ENCODE data around the gene HOXA10. TPM values are rescaled to one million over a fixed set of nuclear protein-coding genes. Genes with fewer than 3 reads are reported as not detected.

The HOXA10 gene
- total RNA-seq, 1 experiment from 2014 or later: 16.2 TPM

DNA sequence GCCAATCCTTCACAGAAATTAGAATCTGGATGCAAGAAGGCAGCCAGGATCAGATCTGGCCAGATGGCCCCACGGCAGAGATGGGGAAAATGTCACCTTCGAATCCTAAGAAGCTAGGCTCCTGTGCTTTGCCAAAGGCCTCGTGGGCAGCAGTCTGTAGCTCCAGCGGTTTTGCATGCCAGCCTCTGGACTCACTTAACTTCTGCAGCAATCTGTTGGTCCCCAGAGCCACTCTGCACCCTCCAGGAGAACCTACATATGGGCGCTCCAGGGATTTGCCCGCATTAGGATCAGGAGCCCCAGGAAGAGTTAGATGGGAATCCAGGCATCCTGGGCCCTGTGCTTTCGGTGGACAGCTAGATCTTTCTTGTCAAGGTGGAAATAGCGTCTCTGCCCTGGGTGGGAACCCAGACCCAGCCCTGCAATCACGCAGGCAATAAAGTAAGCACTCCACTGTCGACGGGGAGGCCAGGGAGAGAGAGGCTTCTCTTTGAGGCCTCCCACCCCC lies 35.9 kb upstream of the HOXA10 start:
- DNase-seq: no peak
- Histone ChIP-seq H3K27me3 (no peaks in the 10 kb centered on the region; the same call in 1 of the 2 replicates), H3K27ac (no peak overlapping the region), H3K4me3 (no peak overlapping the region), H3K4me1 (no peaks in the 10 kb centered on the region), H3K9me3 (replicated peaks) (no peaks in the 10 kb centered on the region), H3K36me3 (no peaks in the 10 kb centered on the region)

DNA sequence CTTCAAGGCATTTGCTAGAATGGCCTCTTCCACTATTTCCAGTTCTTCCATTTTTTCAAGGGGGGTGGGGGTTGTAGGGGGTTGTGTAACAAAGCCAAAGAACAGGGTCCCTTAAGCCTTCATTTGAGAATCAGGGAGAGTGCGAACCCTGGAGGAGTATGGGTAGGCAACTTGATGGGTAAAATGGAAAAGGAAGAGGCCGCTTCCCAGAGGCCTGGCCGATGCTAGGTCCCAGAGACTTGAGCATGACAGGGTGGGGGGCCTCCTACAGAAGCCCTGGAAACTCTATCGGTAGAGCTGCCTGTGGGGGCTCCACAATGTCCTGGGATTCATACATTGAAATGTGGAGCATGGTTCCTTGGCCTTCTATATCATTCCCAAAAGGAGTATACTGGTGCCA lies 34.9 kb upstream of the HOXA10 start:
- Histone ChIP-seq H3K4me3 (no peak overlapping the region), H3K27me3 (no peaks in the 10 kb centered on the region; the same call in 1 of the 2 replicates)

DNA sequence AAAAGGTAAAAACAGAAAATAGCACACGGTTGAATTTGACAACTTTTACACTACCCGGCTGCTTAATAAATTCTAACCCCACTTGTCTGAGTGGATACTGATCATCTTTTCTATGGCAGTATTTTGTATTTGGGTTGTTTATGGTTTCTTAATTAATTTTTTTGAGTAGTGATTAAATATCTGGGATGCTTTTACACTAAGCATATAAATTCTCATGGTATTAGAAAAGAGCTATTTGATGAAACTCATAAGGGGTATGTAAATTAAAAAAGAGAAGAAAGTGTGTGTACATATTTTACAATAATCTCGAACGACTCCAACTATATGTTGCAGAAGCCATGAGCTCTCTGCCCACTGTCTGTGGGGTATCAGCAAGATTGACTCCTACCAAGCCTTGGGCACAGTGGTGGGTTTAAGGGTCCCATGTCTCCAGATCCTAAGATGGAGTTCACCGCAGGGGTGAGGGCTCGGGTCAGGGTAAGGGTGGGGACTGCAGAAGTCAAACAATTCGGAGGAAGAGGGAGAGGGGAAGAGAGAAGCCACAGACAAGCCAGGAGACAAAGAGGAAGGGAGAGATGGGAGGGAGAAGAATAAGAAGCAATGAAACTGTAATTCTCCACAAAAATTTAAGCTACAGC lies 33.3 kb upstream of the HOXA10 start:
- Histone ChIP-seq H3K9me3 (replicated peaks) (no peaks in the 10 kb centered on the region), H3K36me3 (no peaks in the 10 kb centered on the region), H3K27ac (no peak overlapping the region), H3K4me1 (no peaks in the 10 kb centered on the region), H3K27me3 (no peaks in the 10 kb centered on the region; the same call in 1 of the 2 replicates), H3K4me3 (no peak overlapping the region)
- no peak for DNase-seq

More for the DNA sequence above, 34.9 kb upstream of the HOXA10 start:
- no peaks in the 10 kb centered on the region for H3K36me3 ChIP-seq
- DNase-seq: no peak
- no peaks in the 10 kb centered on the region for H3K9me3 ChIP-seq (replicated peaks)
- H3K27ac ChIP-seq: no peak overlapping the region
- H3K4me1 ChIP-seq: no peaks in the 10 kb centered on the region

GRCh38 chr7:27205325-27206280 lies 31.5 kb upstream of the HOXA10 start:
- no peak overlapping the region for H3K4me3 ChIP-seq
- H3K36me3 ChIP-seq: no peaks in the 10 kb centered on the region
- H3K4me1 ChIP-seq: no peaks in the 10 kb centered on the region; the same call in 1 of the 2 replicates
- H3K27ac ChIP-seq: no peak overlapping the region
- H3K27me3 ChIP-seq: no peaks in the 10 kb centered on the region; the same call in 1 of the 2 replicates
- no peak for DNase-seq
- H3K9me3 ChIP-seq (replicated peaks): no peaks in the 10 kb centered on the region

DNA sequence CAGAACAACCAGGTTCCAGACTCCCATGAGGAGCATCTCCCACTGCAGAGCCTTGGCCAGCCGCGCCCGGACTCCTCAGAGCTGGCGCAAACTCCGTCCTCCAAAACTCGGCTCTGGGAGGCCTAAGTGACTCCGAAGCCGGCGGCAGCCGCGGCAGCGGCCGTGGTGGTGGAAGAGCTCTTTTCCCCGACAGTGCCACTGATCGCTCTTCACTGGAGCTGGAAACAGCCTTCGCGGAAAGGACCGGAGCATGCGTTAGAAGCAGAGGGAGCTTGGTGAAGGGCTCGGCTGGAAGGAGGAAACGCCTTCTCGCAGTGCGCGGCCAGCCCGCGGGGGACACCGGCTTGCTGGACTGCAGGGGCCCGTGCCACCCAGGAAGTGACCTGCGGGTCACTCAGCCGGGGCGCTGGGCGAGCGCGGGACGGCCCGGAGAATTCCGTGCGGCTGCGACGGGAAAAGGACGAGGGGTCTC lies 30.8 kb upstream of the HOXA10 start:
- H3K4me1 ChIP-seq: no peaks in the 10 kb centered on the region; the same call in 1 of the 2 replicates
- no peaks in the 10 kb centered on the region; the same call in 1 of the 2 replicates for H3K27me3 ChIP-seq
- H3K9me3 ChIP-seq (replicated peaks): no peaks in the 10 kb centered on the region
- DNase-seq: no peak
- no peaks in the 10 kb centered on the region for H3K36me3 ChIP-seq
- H3K27ac ChIP-seq: no peak overlapping the region
- no peak overlapping the region for H3K4me3 ChIP-seq

DNA sequence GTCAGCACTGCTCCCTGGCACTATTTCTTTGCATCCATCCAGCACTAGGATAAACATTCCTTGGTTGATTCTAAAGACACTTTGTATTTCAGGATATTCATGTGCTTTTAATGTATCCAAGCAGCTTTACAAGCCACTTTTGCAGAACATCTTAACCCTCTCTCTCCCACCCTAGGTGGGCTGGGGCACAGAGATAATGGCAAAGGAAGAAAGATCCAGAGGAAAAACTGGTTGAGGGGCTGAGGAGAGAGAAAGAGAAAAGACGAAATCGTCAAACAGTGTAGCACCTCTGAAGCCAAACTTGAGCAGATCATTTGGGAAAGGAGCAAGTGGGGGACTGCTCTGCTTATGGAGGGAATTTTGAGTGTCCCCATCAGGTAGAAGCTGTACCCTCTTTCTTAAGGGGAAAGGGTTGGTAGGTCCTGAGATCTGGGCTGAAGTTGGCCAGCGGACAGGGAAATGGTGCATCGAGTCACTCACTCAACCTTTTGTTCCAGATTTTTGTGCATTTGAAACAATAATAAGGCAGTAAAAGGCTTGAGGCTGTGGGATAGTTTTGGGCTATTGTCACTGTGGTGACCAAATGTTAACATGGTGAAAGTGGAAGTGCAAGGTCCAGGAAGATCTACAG lies 30.0 kb upstream of the HOXA10 start:
- Histone ChIP-seq H3K27ac (no peak overlapping the region), H3K9me3 (replicated peaks) (no peaks in the 10 kb centered on the region), H3K36me3 (no peaks in the 10 kb centered on the region), H3K4me3 (no peak overlapping the region), H3K27me3 (no peaks in the 10 kb centered on the region; the same call in 1 of the 2 replicates), H3K4me1 (no peaks in the 10 kb centered on the region; the same call in 1 of the 2 replicates)
- DNase-seq: no peak

DNA sequence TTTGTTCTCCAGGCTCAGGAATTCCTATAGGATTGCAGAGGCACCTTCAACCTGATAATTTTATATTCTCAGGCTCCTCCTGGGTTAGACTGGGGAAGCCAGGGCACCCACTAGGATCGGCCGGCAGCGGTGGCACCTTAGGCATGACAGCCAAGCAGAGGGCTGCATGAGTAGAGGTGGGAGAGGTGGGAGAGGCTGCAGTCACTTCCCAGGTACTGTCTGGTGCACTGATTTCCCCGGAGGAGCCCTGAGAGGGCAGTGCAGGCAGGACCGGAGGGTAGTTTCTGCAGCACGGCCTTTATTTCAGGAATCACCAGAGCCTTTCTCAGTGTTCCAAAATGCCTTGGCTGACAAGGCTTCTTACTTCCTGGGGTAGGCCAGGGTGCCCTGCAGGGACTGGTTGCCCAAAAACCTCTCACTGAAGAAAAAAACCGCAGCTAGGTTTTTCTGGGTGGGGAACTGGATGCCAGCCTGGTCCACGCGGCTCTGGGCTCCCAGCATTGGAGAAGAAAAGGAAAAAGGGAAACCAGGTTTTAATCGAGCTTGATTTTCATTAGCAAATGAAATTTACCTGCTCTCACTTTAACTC lies 29.3 kb upstream of the HOXA10 start:
- no peaks in the 10 kb centered on the region; the same call in 1 of the 2 replicates for H3K27me3 ChIP-seq
- no peak overlapping the region for H3K4me3 ChIP-seq
- H3K9me3 ChIP-seq (replicated peaks): no peaks in the 10 kb centered on the region
- DNase-seq: no peak
- no peak overlapping the region for H3K27ac ChIP-seq
- no peaks in the 10 kb centered on the region; the same call in 1 of the 2 replicates for H3K4me1 ChIP-seq
- no peaks in the 10 kb centered on the region for H3K36me3 ChIP-seq

GRCh38 chr7:27202862-27203134 lies 28.7 kb upstream of the HOXA10 start:
- Histone ChIP-seq H3K4me3 (no peak overlapping the region), H3K27me3 (no peaks in the 10 kb centered on the region; the same call in 1 of the 2 replicates), H3K9me3 (replicated peaks) (no peaks in the 10 kb centered on the region), H3K4me1 (no peaks in the 10 kb centered on the region; the same call in 1 of the 2 replicates), H3K36me3 (no peaks in the 10 kb centered on the region), H3K27ac (no peak overlapping the region)
- no peak for DNase-seq

- Histone ChIP-seq H3K4me3 (no peak overlapping the region), H3K27me3 (no peaks in the 10 kb centered on the region)
- DNase-seq: no peak
Measured at GRCh38 chr7:27202018-27202861, 28.1 kb upstream of the HOXA10 start.

DNA sequence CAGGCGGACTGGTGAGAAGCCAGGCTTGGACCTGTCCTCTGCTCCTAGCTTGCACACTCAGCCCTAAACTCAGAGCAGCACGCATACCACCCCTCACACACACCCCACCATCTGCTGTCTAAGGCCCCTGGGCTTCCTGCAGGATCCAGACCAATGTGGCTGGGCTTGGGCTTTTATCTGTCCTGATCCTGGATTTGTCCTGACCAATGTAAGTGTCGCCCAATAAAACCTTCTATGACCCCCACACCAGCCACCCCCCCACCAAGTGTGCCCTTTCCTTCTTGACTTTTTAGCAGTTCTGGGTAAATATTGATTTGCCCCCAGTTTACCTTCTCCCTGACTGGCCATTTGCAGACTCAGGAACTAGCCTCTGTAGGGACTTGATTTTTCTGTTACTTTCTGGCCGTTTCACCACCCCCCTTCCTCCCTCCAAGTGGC lies 27.5 kb upstream of the HOXA10 start:
- Histone ChIP-seq H3K4me1 (no peaks in the 10 kb centered on the region; the same call in 1 of the 2 replicates), H3K36me3 (no peaks in the 10 kb centered on the region), H3K27ac (no peak overlapping the region), H3K9me3 (replicated peaks) (no peaks in the 10 kb centered on the region), H3K4me3 (no peak overlapping the region; the same call in 1 of the 2 replicates), H3K27me3 (no peaks in the 10 kb centered on the region)
- DNase-seq: no peak

More at GRCh38 chr7:27202018-27202861, 28.1 kb upstream of the HOXA10 start:
- no peaks in the 10 kb centered on the region; the same call in 1 of the 2 replicates for H3K4me1 ChIP-seq
- H3K36me3 ChIP-seq: no peaks in the 10 kb centered on the region
- H3K9me3 ChIP-seq (replicated peaks): no peaks in the 10 kb centered on the region
- H3K27ac ChIP-seq: no peak overlapping the region

DNA sequence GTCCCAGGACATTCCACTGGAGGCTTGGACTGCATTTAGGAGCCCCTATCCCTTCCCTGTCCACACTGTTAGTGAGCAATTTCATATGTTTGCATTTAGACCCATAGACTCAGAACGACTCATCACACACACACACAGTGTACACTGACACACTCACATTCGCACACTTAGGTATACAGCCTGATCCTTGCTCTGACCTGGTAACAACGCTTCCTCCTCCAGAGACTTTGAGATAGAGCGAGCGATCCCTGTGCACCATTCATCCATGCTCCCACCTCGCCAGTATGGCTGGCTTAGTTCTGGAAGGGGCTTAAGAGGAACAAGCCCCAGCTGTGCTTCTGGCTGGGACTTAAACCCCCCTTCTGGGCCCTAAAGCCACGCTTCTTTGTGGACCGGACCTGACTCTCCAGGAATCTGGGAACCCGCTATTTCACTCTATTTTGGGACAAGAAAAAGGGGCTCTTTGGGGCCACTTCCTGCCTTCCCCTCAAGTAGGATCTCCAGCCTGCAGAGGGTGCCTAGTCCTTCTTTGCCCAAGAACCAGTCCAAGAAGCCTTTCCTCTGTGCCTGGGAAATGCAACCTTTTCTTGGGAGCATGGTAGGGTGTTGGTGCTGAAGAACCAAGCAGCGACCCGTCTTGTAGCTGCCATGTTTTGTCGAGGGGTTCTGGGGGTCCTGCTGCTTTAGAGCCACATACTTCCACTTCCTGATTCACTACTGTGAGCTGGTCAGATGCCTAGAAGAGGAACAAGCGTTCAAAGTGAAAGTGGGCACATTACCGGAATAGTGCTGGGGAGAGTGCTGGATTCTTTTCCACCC lies 26.9 kb upstream of the HOXA10 start:
- DNase-seq: peak in 1 of 2 experiments; percentile 48
- Histone ChIP-seq H3K4me3 (peak overlapping the region; percentile 87), H3K4me1 (no peaks in the 10 kb centered on the region; the same call in 1 of the 2 replicates), H3K36me3 (no peaks in the 10 kb centered on the region), H3K27ac (no peak overlapping the region), H3K27me3 (no peaks in the 10 kb centered on the region), H3K9me3 (replicated peaks) (no peaks in the 10 kb centered on the region)

DNA sequence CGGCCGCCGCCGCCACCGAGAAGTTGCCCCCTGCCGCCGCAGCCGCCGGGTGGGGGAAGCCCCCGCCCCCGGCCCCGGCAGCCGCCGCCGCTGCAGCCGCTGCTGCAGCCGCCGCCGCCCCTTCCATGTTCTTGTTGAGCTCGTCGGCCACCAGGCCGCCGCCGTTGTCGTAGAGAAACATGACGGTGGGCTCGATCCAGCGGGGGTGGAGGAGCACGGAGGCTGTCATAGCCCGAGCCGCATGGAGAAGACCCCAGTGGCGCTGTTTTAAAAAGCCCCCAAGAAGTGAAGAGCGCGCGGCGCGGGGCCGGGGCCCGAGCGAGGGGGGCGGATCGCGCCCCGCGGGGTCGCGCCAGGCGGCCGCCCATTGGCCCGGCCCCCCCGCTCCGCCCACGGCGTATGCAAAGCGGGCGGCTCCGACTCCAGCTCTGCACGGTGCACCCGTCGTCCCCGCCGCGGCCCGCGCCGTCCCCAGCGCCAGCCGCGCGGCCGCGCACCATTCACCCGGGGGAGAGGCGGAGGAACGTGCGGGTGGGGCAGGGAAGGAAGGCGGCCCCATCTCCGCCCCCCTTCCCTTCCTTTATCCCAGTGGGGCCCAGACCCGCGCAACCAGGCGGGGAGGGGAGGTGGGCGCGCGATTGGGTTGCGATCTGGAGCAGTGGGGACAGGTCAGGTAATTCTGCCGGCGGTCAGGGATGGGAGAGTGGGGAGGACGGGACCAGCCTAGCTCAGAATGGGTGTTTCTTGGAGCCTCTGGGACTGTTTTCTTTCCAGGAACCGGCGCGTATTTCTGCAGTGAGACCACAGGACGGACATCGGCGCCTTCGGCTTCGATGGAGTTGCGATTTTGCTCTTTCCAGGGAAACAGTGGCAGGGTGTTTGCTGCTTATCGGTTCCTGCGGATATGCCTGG lies 26.0 kb upstream of the HOXA10 start, which contains the start of gene HOXA13:
Gene HOXA13 (minus strand): TSS at position 243 of the 912 bp plus-strand sequence. CDS start 14 bp downstream, at position 229.
- Histone ChIP-seq H3K9me3 (replicated peaks) (no peaks in the 10 kb centered on the region), H3K27me3 (no peaks in the 10 kb centered on the region), H3K27ac (no peak within 1 kb of the TSS), H3K36me3 (no peaks in the 10 kb centered on the region), H3K4me1 (no peaks in the 10 kb centered on the region; the same call in 1 of the 2 replicates), H3K4me3 (peak within 1 kb of the TSS; percentile 87)
- DNase-seq: peak; percentile 81 to 87
